ENCODE data around the gene TTLL7. TPM values are rescaled to one million over a fixed set of nuclear protein-coding genes. Genes with fewer than 3 reads are reported as not detected.

Gene TTLL7
- total RNA-seq, 1 donor, result 9.1 TPM

GRCh38 chr1:83819436-83819835 lies 179.5 kb downstream of the TTLL7 start:
- no peak for DNase-seq (ENCODE audit: low read depth)
- H3K4me3 ChIP-seq (ENCODE audit: low read depth, low read length), result no peak overlapping the region
- TF ChIP-seq, protein P1, sequence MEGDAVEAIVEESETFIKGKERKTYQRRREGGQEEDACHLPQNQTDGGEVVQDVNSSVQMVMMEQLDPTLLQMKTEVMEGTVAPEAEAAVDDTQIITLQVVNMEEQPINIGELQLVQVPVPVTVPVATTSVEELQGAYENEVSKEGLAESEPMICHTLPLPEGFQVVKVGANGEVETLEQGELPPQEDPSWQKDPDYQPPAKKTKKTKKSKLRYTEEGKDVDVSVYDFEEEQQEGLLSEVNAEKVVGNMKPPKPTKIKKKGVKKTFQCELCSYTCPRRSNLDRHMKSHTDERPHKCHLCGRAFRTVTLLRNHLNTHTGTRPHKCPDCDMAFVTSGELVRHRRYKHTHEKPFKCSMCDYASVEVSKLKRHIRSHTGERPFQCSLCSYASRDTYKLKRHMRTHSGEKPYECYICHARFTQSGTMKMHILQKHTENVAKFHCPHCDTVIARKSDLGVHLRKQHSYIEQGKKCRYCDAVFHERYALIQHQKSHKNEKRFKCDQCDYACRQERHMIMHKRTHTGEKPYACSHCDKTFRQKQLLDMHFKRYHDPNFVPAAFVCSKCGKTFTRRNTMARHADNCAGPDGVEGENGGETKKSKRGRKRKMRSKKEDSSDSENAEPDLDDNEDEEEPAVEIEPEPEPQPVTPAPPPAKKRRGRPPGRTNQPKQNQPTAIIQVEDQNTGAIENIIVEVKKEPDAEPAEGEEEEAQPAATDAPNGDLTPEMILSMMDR (IDR thresholded peaks at IDR 0.05; ENCODE audit: insufficient read depth, low read depth, low read length), result no peak

DNA sequence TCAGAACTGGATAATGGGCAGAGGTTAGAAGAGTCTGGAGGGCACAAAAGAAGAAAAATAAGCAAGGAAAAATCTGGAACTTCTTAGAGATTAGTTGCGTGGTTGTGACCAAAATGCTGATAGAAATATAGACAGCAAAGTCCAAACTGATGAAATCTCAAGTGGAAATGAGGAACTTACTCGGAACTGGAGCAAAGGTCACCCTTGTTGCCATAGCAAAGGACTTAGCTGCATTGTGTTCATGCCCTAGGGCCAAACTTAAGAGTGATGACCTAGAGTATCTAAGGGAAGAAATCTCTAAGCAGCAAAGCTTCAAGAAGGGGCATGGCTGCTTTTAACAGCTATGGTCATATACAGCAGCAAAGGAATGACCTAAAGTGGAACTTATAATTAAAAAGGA lies 180.0 kb downstream of the TTLL7 start:
- H3K4me3 ChIP-seq (ENCODE audit: low read depth, low read length), result no peak overlapping the region
- TF ChIP-seq, protein P1 (IDR thresholded peaks at IDR 0.05; ENCODE audit: insufficient read depth, low read depth, low read length), result no peak
- peak; percentile 16 for DNase-seq (ENCODE audit: low read depth)

- H3K4me3 ChIP-seq (ENCODE audit: low read depth, low read length), result no peak overlapping the region
- DNase-seq (ENCODE audit: low read depth), result no peak
- TF ChIP-seq, protein P1 (IDR thresholded peaks at IDR 0.05; ENCODE audit: insufficient read depth, low read depth, low read length), result no peak
These were observed 182.1 kb downstream of the TTLL7 start for GRCh38 chr1:83816836-83817235.

DNA sequence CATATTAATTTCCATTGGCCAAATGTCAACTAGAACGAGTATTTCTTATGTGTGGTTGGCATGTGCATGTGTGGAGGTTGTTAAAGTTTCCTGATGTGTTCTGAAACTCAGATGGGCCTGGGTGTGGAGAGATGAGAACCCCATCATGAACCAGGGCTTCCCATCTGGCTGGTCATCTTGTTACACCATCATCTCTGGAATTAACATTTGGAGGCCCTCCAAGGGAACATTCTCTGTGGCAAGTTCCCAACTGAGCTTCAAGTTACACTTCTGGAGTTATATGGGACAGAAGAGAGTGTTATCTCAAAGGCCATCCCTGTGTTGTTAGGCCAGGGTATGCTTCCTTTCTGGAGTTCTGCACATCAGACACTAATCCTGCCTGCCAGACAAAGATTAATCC lies 183.6 kb downstream of the TTLL7 start:
- TF ChIP-seq, protein P1 (IDR thresholded peaks at IDR 0.05; ENCODE audit: insufficient read depth, low read depth, low read length), result no peak
- no peak overlapping the region for H3K4me3 ChIP-seq (ENCODE audit: low read depth, low read length)
- peak; percentile 52 for DNase-seq (ENCODE audit: low read depth)

Other genes starting within 250 kb of the TTLL7 start
- 26.7 and 31.5 TPM in 2 replicates for gene PRKACB, start 145.1 kb upstream of the TTLL7 start, total RNA-seq